ENCODE data around the gene ARID1B.

Gene ARID1B

DNA sequence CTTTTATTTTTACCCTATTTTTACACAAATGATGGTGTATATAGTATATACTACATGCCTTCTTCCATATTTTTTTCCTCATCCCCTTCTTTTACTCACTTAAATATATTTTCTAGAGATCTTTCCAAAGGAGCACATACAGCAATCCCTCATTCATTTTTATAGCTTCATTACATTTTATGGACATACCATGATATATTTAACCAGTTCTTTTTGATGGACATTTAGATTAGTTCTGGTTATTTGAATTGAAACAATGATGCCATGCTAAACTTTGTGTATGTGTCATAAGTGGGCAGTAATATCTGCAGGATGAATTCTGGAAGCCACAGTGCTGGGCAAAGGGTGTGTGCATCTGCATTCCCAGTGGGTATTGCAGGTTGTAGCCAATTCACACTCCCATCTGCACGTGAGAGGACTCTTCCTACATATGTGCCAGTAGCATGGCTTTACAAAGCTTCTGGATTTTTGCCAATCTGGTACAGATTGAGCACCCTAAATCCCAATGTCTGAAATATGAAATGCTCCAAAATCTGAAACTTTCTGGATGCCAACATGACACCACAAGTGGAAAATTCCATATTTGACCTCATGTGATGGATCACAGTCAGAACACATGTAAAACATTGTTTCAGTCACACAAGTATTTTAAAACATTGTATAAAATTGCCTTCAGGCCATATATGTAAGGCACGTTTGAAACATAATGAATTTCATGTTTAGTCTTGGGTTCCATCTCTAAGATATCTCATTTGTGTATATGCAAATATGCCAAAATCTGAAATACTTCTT is 127.2 kb downstream of the ARID1B start:
- TF ChIP-seq, protein P1, sequence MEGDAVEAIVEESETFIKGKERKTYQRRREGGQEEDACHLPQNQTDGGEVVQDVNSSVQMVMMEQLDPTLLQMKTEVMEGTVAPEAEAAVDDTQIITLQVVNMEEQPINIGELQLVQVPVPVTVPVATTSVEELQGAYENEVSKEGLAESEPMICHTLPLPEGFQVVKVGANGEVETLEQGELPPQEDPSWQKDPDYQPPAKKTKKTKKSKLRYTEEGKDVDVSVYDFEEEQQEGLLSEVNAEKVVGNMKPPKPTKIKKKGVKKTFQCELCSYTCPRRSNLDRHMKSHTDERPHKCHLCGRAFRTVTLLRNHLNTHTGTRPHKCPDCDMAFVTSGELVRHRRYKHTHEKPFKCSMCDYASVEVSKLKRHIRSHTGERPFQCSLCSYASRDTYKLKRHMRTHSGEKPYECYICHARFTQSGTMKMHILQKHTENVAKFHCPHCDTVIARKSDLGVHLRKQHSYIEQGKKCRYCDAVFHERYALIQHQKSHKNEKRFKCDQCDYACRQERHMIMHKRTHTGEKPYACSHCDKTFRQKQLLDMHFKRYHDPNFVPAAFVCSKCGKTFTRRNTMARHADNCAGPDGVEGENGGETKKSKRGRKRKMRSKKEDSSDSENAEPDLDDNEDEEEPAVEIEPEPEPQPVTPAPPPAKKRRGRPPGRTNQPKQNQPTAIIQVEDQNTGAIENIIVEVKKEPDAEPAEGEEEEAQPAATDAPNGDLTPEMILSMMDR (IDR thresholded peaks at IDR 0.05; ENCODE audit: insufficient read depth, low read length, poor library complexity, severe bottlenecking) = no peak
- no peak for TF ChIP-seq EZH2phosphoT487 (conservative IDR thresholded peaks at IDR 0.05; ENCODE audit: low read length)
- no peaks in the 10 kb centered on the region for H3K27me3 ChIP-seq (ENCODE audit: low read length)
- no peaks in the 10 kb centered on the region; the same call in 1 of the 2 replicates for H4K20me1 ChIP-seq (ENCODE audit: low read depth, low read length)
- no peak overlapping the region for H3K27ac ChIP-seq (ENCODE audit: low read depth, low read length)
- H3K4me2 ChIP-seq (ENCODE audit: low read depth, low read length, poor library complexity, severe bottlenecking) = no peak overlapping the region
- peaks cover 5% of the 10 kb centered on the region; the same call in 1 of the 2 replicates for H3K79me2 ChIP-seq (ENCODE audit: insufficient read depth, low read length)
- H3K4me3 ChIP-seq (ENCODE audit: insufficient read depth, low read length, poor library complexity, severe bottlenecking) = no peak overlapping the region
- H3K9ac ChIP-seq (ENCODE audit: low read length) = no peak overlapping the region
- H3K9me2 ChIP-seq (replicated peaks; ENCODE audit: insufficient read depth, low read length) = no peaks in the 10 kb centered on the region
- H3F3A ChIP-seq (ENCODE audit: insufficient read depth) = no peaks in the 10 kb centered on the region; the same call in 1 of the 2 replicates
- H3K9me3 ChIP-seq (ENCODE audit: insufficient read depth, low read length) = no peaks in the 10 kb centered on the region
- no peak overlapping the region for H2AFZ ChIP-seq (ENCODE audit: low read depth, low read length, severe bottlenecking)
- H3K36me3 ChIP-seq (ENCODE audit: low read length) = peaks cover 9% of the 10 kb centered on the region; the same call in 1 of the 2 replicates

DNA sequence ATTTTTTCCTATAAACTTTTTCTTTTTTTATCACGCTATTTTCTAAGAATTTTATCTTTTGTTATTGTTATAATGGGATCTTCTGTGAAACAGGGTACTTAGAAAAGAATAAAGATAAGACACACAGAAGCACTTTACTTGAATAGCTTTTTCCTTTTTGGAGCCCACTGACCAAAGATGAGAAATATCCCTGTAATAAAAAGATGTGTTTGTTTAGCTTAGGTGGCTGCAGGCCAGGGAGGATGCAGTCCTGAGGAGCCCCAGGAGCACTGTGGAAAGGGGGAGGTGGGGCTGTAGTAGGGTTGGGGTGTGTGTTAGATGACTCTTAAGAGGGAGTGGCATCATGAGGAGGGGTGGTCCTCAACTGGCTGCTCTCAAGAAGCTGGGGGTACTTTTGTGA is 128.6 kb downstream of the ARID1B start:
- Histone ChIP-seq H3K9ac (ENCODE audit: low read length) (no peak overlapping the region), H3K4me3 (ENCODE audit: insufficient read depth, low read length, poor library complexity, severe bottlenecking) (no peak overlapping the region), H3K36me3 (ENCODE audit: low read length) (peaks cover 9% of the 10 kb centered on the region; the same call in 1 of the 2 replicates), H3K9me2 (replicated peaks; ENCODE audit: insufficient read depth, low read length) (no peaks in the 10 kb centered on the region), H3K27ac (ENCODE audit: low read depth, low read length) (no peak overlapping the region), H3F3A (ENCODE audit: insufficient read depth) (no peaks in the 10 kb centered on the region; the same call in 1 of the 2 replicates), H3K27me3 (ENCODE audit: low read length) (no peaks in the 10 kb centered on the region), H2AFZ (ENCODE audit: low read depth, low read length, severe bottlenecking) (no peak overlapping the region), H3K4me2 (ENCODE audit: low read depth, low read length, poor library complexity, severe bottlenecking) (no peak overlapping the region), H3K9me3 (ENCODE audit: insufficient read depth, low read length) (no peaks in the 10 kb centered on the region), H3K79me2 (ENCODE audit: insufficient read depth, low read length) (peaks cover 7% of the 10 kb centered on the region), H4K20me1 (ENCODE audit: low read depth, low read length) (peaks cover 5% of the 10 kb centered on the region; the same call in 1 of the 2 replicates)
- no peak for TF ChIP-seq EZH2phosphoT487 (conservative IDR thresholded peaks at IDR 0.05; ENCODE audit: low read length)
- TF ChIP-seq, protein P1 (IDR thresholded peaks at IDR 0.05; ENCODE audit: insufficient read depth, low read length, poor library complexity, severe bottlenecking) = no peak

DNA sequence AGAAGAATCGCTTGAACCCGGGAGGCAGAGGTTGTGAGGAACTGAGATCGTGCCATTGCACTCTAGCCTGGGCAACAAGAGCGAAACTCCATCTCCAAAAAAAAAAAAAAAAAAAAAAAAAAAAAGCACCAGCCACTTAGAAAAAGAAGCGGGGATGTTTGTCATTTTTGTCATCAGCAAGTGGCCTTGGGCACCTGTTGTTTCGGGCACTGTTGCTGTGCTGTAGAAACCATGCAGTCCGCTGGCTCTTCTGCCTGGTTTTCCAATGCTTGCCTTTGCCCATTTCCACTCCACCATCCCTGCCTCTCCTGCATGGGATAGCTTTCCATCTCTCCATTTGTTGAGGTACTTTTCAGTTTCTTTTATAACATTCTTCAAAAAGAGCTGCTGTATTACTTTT is 129.3 kb downstream of the ARID1B start:
- no peak overlapping the region for H3K9ac ChIP-seq (ENCODE audit: low read length)
- H3K79me2 ChIP-seq (ENCODE audit: insufficient read depth, low read length) = peaks cover 9% of the 10 kb centered on the region
- no peak overlapping the region for H3K4me3 ChIP-seq (ENCODE audit: insufficient read depth, low read length, poor library complexity, severe bottlenecking)
- no peaks in the 10 kb centered on the region for H3K9me3 ChIP-seq (ENCODE audit: insufficient read depth, low read length)
- H3K27me3 ChIP-seq (ENCODE audit: low read length) = no peaks in the 10 kb centered on the region
- H3K27ac ChIP-seq (ENCODE audit: low read depth, low read length) = no peak overlapping the region
- H3K9me2 ChIP-seq (replicated peaks; ENCODE audit: insufficient read depth, low read length) = no peaks in the 10 kb centered on the region
- no peak overlapping the region for H3K4me2 ChIP-seq (ENCODE audit: low read depth, low read length, poor library complexity, severe bottlenecking)
- peaks cover 8% of the 10 kb centered on the region; the same call in 1 of the 2 replicates for H3K36me3 ChIP-seq (ENCODE audit: low read length)
- no peaks in the 10 kb centered on the region; the same call in 1 of the 2 replicates for H3F3A ChIP-seq (ENCODE audit: insufficient read depth)
- TF ChIP-seq, protein P1 (IDR thresholded peaks at IDR 0.05; ENCODE audit: insufficient read depth, low read length, poor library complexity, severe bottlenecking) = no peak
- no peak for TF ChIP-seq EZH2phosphoT487 (conservative IDR thresholded peaks at IDR 0.05; ENCODE audit: low read length)
- no peak overlapping the region for H2AFZ ChIP-seq (ENCODE audit: low read depth, low read length, severe bottlenecking)
- peaks cover 8% of the 10 kb centered on the region; the same call in 1 of the 2 replicates for H4K20me1 ChIP-seq (ENCODE audit: low read depth, low read length)
